H1 (cell line): Measurements from ENCODE around the gene ALG6. TPM values are rescaled to one million over a fixed set of nuclear protein-coding genes. Genes with fewer than 3 reads are reported as not detected.

Source experiments
- BACH1 ChIP-seq: IDR thresholded peaks from 2 replicates; pipeline ENCODE4 v1.6.1; 2012; ENCODE audit warnings: low read length, improper control_type of control experiment
- BCL11A ChIP-seq, 2 experiments: IDR thresholded peaks; one replicate each; pipeline ENCODE4 v1.6.1; 2011; ENCODE audit warnings: low read depth in 2 of 2, low read length in 2 of 2, mild to moderate bottlenecking in 2 of 2
- CHD1 ChIP-seq: IDR thresholded peaks from 2 replicates; pipeline ENCODE4 v1.6.1; 2012; ENCODE audit warnings: low read depth, low read length, improper control_type of control experiment
- CHD2 ChIP-seq: IDR thresholded peaks from 2 replicates; pipeline ENCODE4 v1.6.1; 2012; ENCODE audit warnings: low read length, improper control_type of control experiment
- CTBP2 ChIP-seq: IDR thresholded peaks from 2 replicates; pipeline ENCODE4 v1.7.0; 2011; ENCODE audit warnings: borderline replicate concordance, mild to moderate bottlenecking, moderate library complexity, mixed read lengths, low read length; ENCODE audit not compliant: insufficient read depth, insufficient read length
- FOSL1 ChIP-seq: IDR thresholded peaks from 2 replicates; pipeline ENCODE4 v1.6.1; 2011; ENCODE audit warnings: mild to moderate bottlenecking, low read depth, low read length, moderate library complexity; ENCODE audit not compliant: insufficient read depth
- GTF2F1 ChIP-seq: IDR thresholded peaks from 2 replicates; pipeline ENCODE4 v1.6.1; 2012; ENCODE audit warnings: low read depth, low read length, improper control_type of control experiment, borderline replicate concordance
- HDAC2 ChIP-seq, 2 experiments: fragments of 300-600 bp in 1 of 2; sonication (generic) in 1 of 2; IDR thresholded peaks; 2 replicates each; pipeline ENCODE4 v1.6.1; 2011 to 2012; ENCODE audit warnings: low read depth in 2 of 2, low read length in 2 of 2, mild to moderate bottlenecking in 2 of 2, moderate library complexity in 2 of 2, borderline replicate concordance in 1 of 2, inconsistent platforms in 1 of 2
- JUND ChIP-seq: IDR thresholded peaks from 2 replicates; pipeline ENCODE4 v1.6.1; 2011; ENCODE audit warnings: mild to moderate bottlenecking, improper control_type of control experiment, low read length
- KDM5A ChIP-seq: fragments of 200-600 bp; IDR thresholded peaks from 2 replicates; pipeline ENCODE4 v1.7.1; 2012; ENCODE audit warnings: mild to moderate bottlenecking, low read length, inconsistent platforms, mixed read lengths
- MAFK ChIP-seq: IDR thresholded peaks from 2 replicates; pipeline ENCODE4 v1.6.1; 2012; ENCODE audit warnings: low read depth, mild to moderate bottlenecking, improper control_type of control experiment, low read length
- NANOG ChIP-seq: IDR thresholded peaks from 2 replicates; pipeline ENCODE4 v1.6.1; 2011; ENCODE audit warnings: low read length, low read depth, mild to moderate bottlenecking, inconsistent platforms; ENCODE audit not compliant: insufficient read depth, poor library complexity, severe bottlenecking
- NRF1 ChIP-seq: IDR thresholded peaks from 2 replicates; pipeline ENCODE4 v1.6.1; 2011; ENCODE audit warnings: mild to moderate bottlenecking, low read depth, low read length, improper control_type of control experiment
- POU5F1 ChIP-seq: IDR thresholded peaks from 2 replicates; pipeline ENCODE4 v1.6.1; 2011; ENCODE audit warnings: low read depth, mild to moderate bottlenecking, low read length, moderate library complexity
- RFX5 ChIP-seq: IDR thresholded peaks from 2 replicates; pipeline ENCODE4 v1.6.1; 2011; ENCODE audit warnings: low read depth, low read length, improper control_type of control experiment, borderline replicate concordance
- SAP30 ChIP-seq: fragments of 300-600 bp; sonication (generic); IDR thresholded peaks from 2 replicates; pipeline ENCODE4 v1.7.1; 2012; ENCODE audit warnings: low read length, moderate library complexity, mild to moderate bottlenecking, inconsistent platforms; ENCODE audit not compliant: insufficient read depth, insufficient replicate concordance
- SIN3A ChIP-seq, 2 experiments: IDR thresholded peaks in 1 of 2; conservative IDR thresholded peaks in 1 of 2; 2 replicates each; pipeline ENCODE4 v1.6.1; 2011 to 2012; ENCODE audit warnings: low read length in 2 of 2, improper control_type of control experiment in 1 of 2, low read depth in 1 of 2, mild to moderate bottlenecking in 1 of 2
- SIRT6 ChIP-seq: IDR thresholded peaks from one replicate; pipeline ENCODE4 v1.7.1; 2012; ENCODE audit warnings: low read length, inconsistent platforms
- SIX5 ChIP-seq: IDR thresholded peaks from 2 replicates; pipeline ENCODE4 v1.6.1; 2011; ENCODE audit warnings: mild to moderate bottlenecking, low read depth, low read length
- SP4 ChIP-seq: IDR thresholded peaks from 2 replicates; pipeline ENCODE4 v1.6.1; 2012; ENCODE audit warnings: low read length, inconsistent platforms
- SUZ12 ChIP-seq: fragments of 200-600 bp; sonication (generic); IDR thresholded peaks from 2 replicates; pipeline ENCODE4 v1.6.1; 2012; ENCODE audit warnings: mild to moderate bottlenecking, inconsistent platforms, low read length, moderate library complexity, mixed read lengths
- TAF1 ChIP-seq: IDR thresholded peaks from 2 replicates; pipeline ENCODE4 v1.6.1; 2011; ENCODE audit warnings: mild to moderate bottlenecking, low read depth, low read length
- TEAD4 ChIP-seq: IDR thresholded peaks from 2 replicates; pipeline ENCODE4 v1.6.1; 2012; ENCODE audit warnings: low read depth, low read length, inconsistent platforms, mixed read lengths
- ZNF274 ChIP-seq: IDR thresholded peaks from 2 replicates; pipeline ENCODE4 v1.7.0; 2012; ENCODE audit warnings: low read length, borderline replicate concordance; ENCODE audit errors: extremely low read depth
- polyA plus RNA-seq, 7 experiments: library from polyadenylated mRNA; depleted of rRNA in 3 of 7; stranded (reverse) in 5 of 7; unstranded in 2 of 7; fragments of >200 nt in 5 of 7; fragments of 200-250 nt in 2 of 7; gene quantifications; 1 replicate in 5 of 7; 2 replicates in 1 of 7; 4 replicates in 1 of 7; pipeline versions ENCODE4 v1.2.1 to v1.2.3, GENCODE V29; 2011 to 2013; ENCODE audit warnings: missing spikeins in 2 of 7, mixed read lengths in 2 of 7
- total RNA-seq: library from RNA; stranded (reverse); fragmentation: NEBNext Ultra II Directional; extraction: Animal tissue kit (Norgen Biotek cat#: 25700); gene quantifications from 2 replicates; pipeline ENCODE4 v1.2.1, GENCODE V29; 2021
- TF ChIP-seq, protein P1 (sequence below): IDR thresholded peaks from 2 replicates; pipeline ENCODE4 v1.6.1; 2012; ENCODE audit warnings: inconsistent platforms

Gene ALG6
- total and polyA plus RNA-seq, 2 of the 8 experiments (the other 6 are each of a cell fraction or from before 2014, with no cell fraction given), result 17.8 to 26.8 TPM

DNA sequence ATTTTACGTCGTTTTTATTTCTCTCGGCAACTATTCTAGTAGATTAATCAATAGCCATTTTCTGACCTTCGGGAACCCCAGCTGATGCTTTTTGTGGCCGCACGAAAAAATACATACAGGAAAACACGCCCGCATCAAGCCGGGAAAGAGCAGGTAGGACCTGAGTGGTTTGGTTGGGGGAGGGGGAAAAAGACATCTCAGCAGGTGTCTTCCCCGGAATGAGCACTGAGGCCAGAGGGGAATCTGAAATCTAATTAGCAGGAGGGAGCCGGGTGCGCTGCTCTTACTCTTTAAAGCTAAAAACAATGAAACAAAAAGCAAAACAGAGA is 45.7 kb upstream of the ALG6 start (continued):
- TF ChIP-seq BCL11A (IDR thresholded peaks at IDR 0.05; ENCODE audit: low read depth in 2 of 2, low read length in 2 of 2) (no peak), HDAC2 (IDR thresholded peaks at IDR 0.05; ENCODE audit: borderline replicate concordance in 1 of 2, low read depth in 2 of 2, low read length in 2 of 2) (no peak), CTBP2 (no peak), SP4 (no peak), RFX5 (0 out of 2 replicates have a peak, but pooled peaks have one; percentile 8), SIRT6 (no peak), TAF1 (no peak; the same call in 1 of the 2 replicates), SIX5 (no peak), MAFK (no peak), CHD2 (no peak), SUZ12 (no peak), KDM5A (no peak), NANOG (no peak), CHD1 (no peak), ZNF274 (no peak), SAP30 (no peak), FOSL1 (no peak), SIN3A (conservative IDR thresholded peaks at IDR 0.05 in 1 of 2, IDR thresholded peaks at IDR 0.05 in 1 of 2; ENCODE audit: low read depth in 1 of 2, low read length in 2 of 2) (0 out of 4 replicates have a peak, but pooled peaks of 1 of the 2 experiments have one; percentile 63), BACH1 (0 out of 2 replicates have a peak, but pooled peaks have one; percentile 2), TEAD4 (peak; percentile 73; the same call in 1 of the 2 replicates), POU5F1 (no peak), NRF1 (no peak), GTF2F1 (no peak), JUND (no peak)
- TF ChIP-seq, protein P1, sequence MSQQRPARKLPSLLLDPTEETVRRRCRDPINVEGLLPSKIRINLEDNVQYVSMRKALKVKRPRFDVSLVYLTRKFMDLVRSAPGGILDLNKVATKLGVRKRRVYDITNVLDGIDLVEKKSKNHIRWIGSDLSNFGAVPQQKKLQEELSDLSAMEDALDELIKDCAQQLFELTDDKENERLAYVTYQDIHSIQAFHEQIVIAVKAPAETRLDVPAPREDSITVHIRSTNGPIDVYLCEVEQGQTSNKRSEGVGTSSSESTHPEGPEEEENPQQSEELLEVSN, result no peak
